GM23338 (cell line): ENCODE results near the gene ADCY5. TPM values are rescaled to one million over a fixed set of nuclear protein-coding genes. Genes with fewer than 3 reads are reported as not detected.

Experiments
- ATAC-seq: fragments of 200-7000 bp; cut with Tn5 transposase; 3 replicates; pipeline ENCODE4 v1.9.1; 2020
- DNase-seq: peaks from one replicate; pipeline ENCODE4 v3.0.0-alpha.2; 2015; ENCODE audit warnings: low spot score
- H2AFZ ChIP-seq: fragments of 200-600 bp; sonication (generic); 2 replicates; pipeline ENCODE4 v1.8.0; 2016; ENCODE audit warnings: antibody characterized with exemption, mild to moderate bottlenecking, moderate library complexity
- H3F3A ChIP-seq: fragments of 200-600 bp; sonication (generic); replicated peaks from 2 replicates; pipeline ENCODE4 v1.8.0; 2017; ENCODE audit warnings: antibody characterized with exemption, mixed run types, low read depth
- H3K27ac ChIP-seq: fragments of 200-600 bp; sonication (generic); 2 replicates; pipeline ENCODE4 v1.6.1; 2016; ENCODE audit warnings: low read depth
- H3K27me3 ChIP-seq: fragments of 200-600 bp; sonication (generic); 2 replicates; pipeline ENCODE4 v1.8.0; 2016; ENCODE audit warnings: mild to moderate bottlenecking, mixed run types, moderate library complexity; ENCODE audit not compliant: insufficient read depth
- H3K36me3 ChIP-seq: fragments of 200-600 bp; sonication (generic); 2 replicates; pipeline ENCODE4 v1.8.0; 2016; ENCODE audit warnings: mild to moderate bottlenecking; ENCODE audit not compliant: insufficient read depth
- H3K4me1 ChIP-seq: fragments of 200-600 bp; sonication (generic); 2 replicates; pipeline ENCODE4 v1.8.0; 2016; ENCODE audit warnings: mild to moderate bottlenecking, moderate library complexity; ENCODE audit not compliant: insufficient read depth
- H3K4me2 ChIP-seq: fragments of 200-600 bp; sonication (generic); 2 replicates; pipeline ENCODE4 v1.7.1; 2017; ENCODE audit warnings: mixed run types
- H3K4me3 ChIP-seq: fragments of 200-600 bp; sonication (generic); 2 replicates; pipeline ENCODE4 v1.6.1; 2016; ENCODE audit warnings: mixed run types
- H3K79me2 ChIP-seq: fragments of 200-600 bp; sonication (generic); replicated peaks from 2 replicates; pipeline ENCODE4 v1.8.0; 2017; ENCODE audit warnings: mild to moderate bottlenecking; ENCODE audit not compliant: insufficient read depth
- H3K9me2 ChIP-seq: fragments of 200-600 bp; sonication (generic); 2 replicates; pipeline ENCODE4 v1.8.0; 2017; ENCODE audit not compliant: insufficient read depth
- H4K20me1 ChIP-seq: fragments of 200-600 bp; sonication (generic); replicated peaks from 2 replicates; pipeline ENCODE4 v1.8.0; 2017; ENCODE audit warnings: mild to moderate bottlenecking; ENCODE audit not compliant: insufficient read depth
- H3K27ac Mint-ChIP-seq: 2 replicates; pipeline ENCODE4 v1.8.0; 2020; ENCODE audit warnings: inconsistent platforms, mild to moderate bottlenecking, moderate library complexity, mixed read lengths
- H3K27me3 Mint-ChIP-seq: 3 replicates; pipeline ENCODE4 v1.8.0; 2022; ENCODE audit warnings: low read depth, mild to moderate bottlenecking, moderate library complexity, mixed read lengths, inconsistent platforms; ENCODE audit not compliant: insufficient read depth, poor library complexity
- H3K36me3 Mint-ChIP-seq: 3 replicates; pipeline ENCODE4 v1.8.0; 2021; ENCODE audit warnings: low read depth, mild to moderate bottlenecking, inconsistent platforms, moderate library complexity, mixed read lengths
- H3K4me1 Mint-ChIP-seq: 3 replicates; pipeline ENCODE4 v1.8.0; 2020; ENCODE audit warnings: mild to moderate bottlenecking, inconsistent platforms, mixed read lengths
- H3K4me3 Mint-ChIP-seq: 3 replicates; pipeline ENCODE4 v1.8.0; 2021; ENCODE audit warnings: moderate library complexity, mild to moderate bottlenecking, inconsistent platforms, mixed read lengths
- H3K9me3 Mint-ChIP-seq: 3 replicates; pipeline ENCODE4 v1.8.0; 2020; ENCODE audit warnings: moderate library complexity, mild to moderate bottlenecking, inconsistent platforms, mixed read lengths
- CREB1 ChIP-seq: fragments of 250-450 bp; sonication (Bioruptor Pico); IDR thresholded peaks from 2 replicates; pipeline ENCODE4 v1.5.0; 2020; ENCODE audit warnings: low read depth, mild to moderate bottlenecking, moderate library complexity
- CTCF ChIP-seq, 2 experiments: fragments of 200-600 bp in 1 of 2; sonication (generic) in 1 of 2; conservative IDR thresholded peaks; 2 replicates each; pipeline versions ENCODE4 v1.5.1 to v1.6.1; 2016 to 2017; ENCODE audit warnings: antibody characterized with exemption in 2 of 2, low read depth in 2 of 2, mild to moderate bottlenecking in 2 of 2, moderate library complexity in 1 of 2
- ETS1 ChIP-seq: IDR thresholded peaks from 2 replicates; pipeline ENCODE4 v1.6.1; 2016; ENCODE audit warnings: antibody characterized with exemption
- EZH2 ChIP-seq: fragments of 200-600 bp; sonication (generic); IDR thresholded peaks from one replicate; pipeline ENCODE4 v1.8.0; 2017; ENCODE audit warnings: antibody characterized with exemption, mild to moderate bottlenecking, low read depth; ENCODE audit not compliant: unreplicated experiment
- EZH2phosphoT487 ChIP-seq: fragments of 200-600 bp; sonication (generic); IDR thresholded peaks from one replicate; pipeline ENCODE4 v1.8.1; 2018; ENCODE audit warnings: antibody characterized with exemption; ENCODE audit not compliant: unreplicated experiment
- JUNB ChIP-seq: IDR thresholded peaks from one replicate; pipeline ENCODE4 v1.6.1; 2016; ENCODE audit warnings: antibody characterized with exemption; ENCODE audit not compliant: unreplicated experiment
- NANOG ChIP-seq: IDR thresholded peaks from 2 replicates; pipeline ENCODE4 v1.6.1; 2016; ENCODE audit warnings: antibody characterized with exemption, borderline replicate concordance
- POLR2AphosphoS5 ChIP-seq: IDR thresholded peaks from 2 replicates; pipeline ENCODE4 v1.6.1; 2016; ENCODE audit warnings: antibody characterized with exemption, low read depth
- REST ChIP-seq: IDR thresholded peaks from one replicate; pipeline ENCODE4 v1.6.1; 2018; ENCODE audit warnings: antibody characterized with exemption; ENCODE audit not compliant: unreplicated experiment
- STAT1 ChIP-seq: IDR thresholded peaks from one replicate; pipeline ENCODE4 v1.6.1; 2016; ENCODE audit warnings: antibody characterized with exemption; ENCODE audit not compliant: unreplicated experiment
- ZNF114 ChIP-seq: fragments of 250-450 bp; sonication (Bioruptor Pico); IDR thresholded peaks from 2 replicates; pipeline ENCODE4 v1.5.0; 2020; ENCODE audit warnings: mild to moderate bottlenecking, moderate library complexity
- ZNF331 ChIP-seq: fragments of 250-450 bp; sonication (Bioruptor Pico); IDR thresholded peaks from 2 replicates; pipeline ENCODE4 v1.5.0; 2020; ENCODE audit warnings: low read depth, mild to moderate bottlenecking, moderate library complexity
- ZNF462 ChIP-seq: fragments of 250-450 bp; sonication (Bioruptor Pico); IDR thresholded peaks from 2 replicates; pipeline ENCODE4 v1.5.0; 2020; ENCODE audit warnings: mild to moderate bottlenecking, moderate library complexity
- polyA plus RNA-seq: library from polyadenylated mRNA; unstranded; fragments of >200 nt; fragmentation: Nextera tagmentation; extraction: Ambion mirVana; gene quantifications from 2 replicates; pipeline ENCODE4 v1.2.1, GENCODE V29; 2016
- total RNA-seq: library from RNA; depleted of rRNA; stranded (reverse); fragments of >200 nt; shearing (Covaris generic); gene quantifications from 2 replicates; pipeline ENCODE4 v1.2.3, GENCODE V29; 2014

The ADCY5 gene
- total and polyA plus RNA-seq, 2 experiments from 2014 or later, result 3.5 to 10.2 TPM

GRCh38 chr3:123486460-123486859 is 37.6 kb upstream of the ADCY5 start:
- no peaks in the 10 kb centered on the region for H3K4me1 Mint-ChIP-seq
- H3K9me3 Mint-ChIP-seq, result no peaks in the 10 kb centered on the region
- peaks cover 6% of the 10 kb centered on the region for H3K27me3 Mint-ChIP-seq

More at GRCh38 chr3:123486460-123486859, 37.6 kb upstream of the ADCY5 start:
- no peaks in the 10 kb centered on the region for H3K36me3 ChIP-seq
- Mint-ChIP-seq H3K27ac (no peak overlapping the region), H3K4me3 (no peak overlapping the region), H3K36me3 (no peaks in the 10 kb centered on the region)
- H3K4me1 ChIP-seq, result no peaks in the 10 kb centered on the region
- H4K20me1 ChIP-seq, result no peaks in the 10 kb centered on the region
- no peak overlapping the region for H3K27ac ChIP-seq
- no peaks in the 10 kb centered on the region for H3K27me3 ChIP-seq
- no peak for DNase-seq
- no peak for TF ChIP-seq ZNF331 (CRISPR knock-in tag)
- no peak for TF ChIP-seq NANOG
- no peak for TF ChIP-seq POLR2AphosphoS5
- TF ChIP-seq STAT1, result no peak
- no peak for TF ChIP-seq JUNB
- no peak for TF ChIP-seq ETS1
- no peak for TF ChIP-seq ZNF114 (CRISPR knock-in tag)
- no peak for TF ChIP-seq CREB1 (CRISPR knock-in tag)
- no peak for TF ChIP-seq ZNF462 (CRISPR knock-in tag)
- TF ChIP-seq EZH2, result no peak
- no peak for TF ChIP-seq REST
- TF ChIP-seq CTCF (conservative IDR thresholded peaks at IDR 0.05; ENCODE audit: low read depth in 2 of 2), result no peak
- no peak for TF ChIP-seq EZH2phosphoT487
- H3F3A ChIP-seq, result no peaks in the 10 kb centered on the region
- no peaks in the 10 kb centered on the region for H3K79me2 ChIP-seq
- no peak overlapping the region for H2AFZ ChIP-seq
- no peak overlapping the region for H3K4me2 ChIP-seq
- H3K4me3 ChIP-seq, result no peak overlapping the region
- H3K9me2 ChIP-seq, result no peaks in the 10 kb centered on the region
- ATAC-seq, result no peak
